ENCODE data around the gene WWOX.

WWOX gene

DNA sequence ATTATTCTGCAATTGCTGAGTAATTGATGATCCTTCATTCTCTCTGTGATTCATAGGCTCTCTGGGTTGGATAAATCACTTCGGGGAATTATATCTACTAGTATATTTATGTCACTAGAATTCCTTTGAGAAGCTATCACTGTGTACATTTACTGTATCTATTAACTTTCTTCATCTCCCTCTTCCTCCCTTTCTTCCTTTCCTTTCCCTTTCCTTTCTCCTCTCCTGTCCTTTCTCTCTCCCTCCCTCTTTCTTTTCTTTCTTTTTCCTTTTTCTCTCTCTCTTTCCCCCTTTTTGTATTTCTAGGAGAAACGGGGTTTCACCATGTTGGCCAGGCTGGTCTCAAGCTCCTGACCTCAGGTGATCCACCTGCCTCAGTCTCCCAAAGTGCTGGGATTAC, 711.8 kb downstream of the WWOX start:
- Histone ChIP-seq H3K4me3 (no peak overlapping the region), H3K27ac (no peak overlapping the region), H3K4me1 (peaks cover 0 to 15% (median 5%) of the 10 kb centered on the region in 4 donors), H3K9me3 (peaks cover 0 to 5% (median 0%) of the 10 kb centered on the region in 3 donors), H3K27me3 (no peaks in the 10 kb centered on the region), H3K36me3 (no peaks in the 10 kb centered on the region)
- TF ChIP-seq, protein P1, sequence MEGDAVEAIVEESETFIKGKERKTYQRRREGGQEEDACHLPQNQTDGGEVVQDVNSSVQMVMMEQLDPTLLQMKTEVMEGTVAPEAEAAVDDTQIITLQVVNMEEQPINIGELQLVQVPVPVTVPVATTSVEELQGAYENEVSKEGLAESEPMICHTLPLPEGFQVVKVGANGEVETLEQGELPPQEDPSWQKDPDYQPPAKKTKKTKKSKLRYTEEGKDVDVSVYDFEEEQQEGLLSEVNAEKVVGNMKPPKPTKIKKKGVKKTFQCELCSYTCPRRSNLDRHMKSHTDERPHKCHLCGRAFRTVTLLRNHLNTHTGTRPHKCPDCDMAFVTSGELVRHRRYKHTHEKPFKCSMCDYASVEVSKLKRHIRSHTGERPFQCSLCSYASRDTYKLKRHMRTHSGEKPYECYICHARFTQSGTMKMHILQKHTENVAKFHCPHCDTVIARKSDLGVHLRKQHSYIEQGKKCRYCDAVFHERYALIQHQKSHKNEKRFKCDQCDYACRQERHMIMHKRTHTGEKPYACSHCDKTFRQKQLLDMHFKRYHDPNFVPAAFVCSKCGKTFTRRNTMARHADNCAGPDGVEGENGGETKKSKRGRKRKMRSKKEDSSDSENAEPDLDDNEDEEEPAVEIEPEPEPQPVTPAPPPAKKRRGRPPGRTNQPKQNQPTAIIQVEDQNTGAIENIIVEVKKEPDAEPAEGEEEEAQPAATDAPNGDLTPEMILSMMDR (IDR thresholded peaks at IDR 0.05) = no peak
- intact Hi-C loops (cut with DNase I; ENCODE audit: low total_unique reads) = no loop called here
- DNase-seq = no peak

DNA sequence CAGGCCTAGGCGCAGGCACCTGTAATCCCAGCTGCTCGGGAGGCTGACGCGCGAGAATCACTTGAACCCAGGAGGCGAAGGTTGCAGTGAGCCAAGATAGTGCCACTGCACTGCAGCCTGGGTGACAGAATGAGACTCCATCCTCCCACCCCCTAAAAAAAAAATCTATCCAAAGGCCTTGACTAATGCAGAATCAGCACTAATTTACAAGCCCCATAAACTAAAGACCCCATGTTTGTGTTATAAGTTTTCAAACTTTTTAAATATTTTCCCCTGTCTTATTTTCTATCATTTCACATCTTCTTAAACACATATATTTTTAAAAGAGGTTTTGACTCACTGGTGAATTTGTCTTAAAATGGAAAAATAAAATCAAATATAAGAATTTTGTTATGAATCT, 713.1 kb downstream of the WWOX start:
- H3K4me3 ChIP-seq = no peak overlapping the region
- TF ChIP-seq, protein P1 (IDR thresholded peaks at IDR 0.05) = no peak
- no peaks in the 10 kb centered on the region for H3K36me3 ChIP-seq
- H3K4me1 ChIP-seq = peaks cover 0 to 28% (median 15%) of the 10 kb centered on the region in 4 donors
- no peaks in the 10 kb centered on the region for H3K27me3 ChIP-seq
- no peaks in the 10 kb centered on the region for H3K9me3 ChIP-seq
- no peak overlapping the region for H3K27ac ChIP-seq
- no peak for DNase-seq
- intact Hi-C loops (cut with DNase I; ENCODE audit: low total_unique reads) = no loop called here

DNA sequence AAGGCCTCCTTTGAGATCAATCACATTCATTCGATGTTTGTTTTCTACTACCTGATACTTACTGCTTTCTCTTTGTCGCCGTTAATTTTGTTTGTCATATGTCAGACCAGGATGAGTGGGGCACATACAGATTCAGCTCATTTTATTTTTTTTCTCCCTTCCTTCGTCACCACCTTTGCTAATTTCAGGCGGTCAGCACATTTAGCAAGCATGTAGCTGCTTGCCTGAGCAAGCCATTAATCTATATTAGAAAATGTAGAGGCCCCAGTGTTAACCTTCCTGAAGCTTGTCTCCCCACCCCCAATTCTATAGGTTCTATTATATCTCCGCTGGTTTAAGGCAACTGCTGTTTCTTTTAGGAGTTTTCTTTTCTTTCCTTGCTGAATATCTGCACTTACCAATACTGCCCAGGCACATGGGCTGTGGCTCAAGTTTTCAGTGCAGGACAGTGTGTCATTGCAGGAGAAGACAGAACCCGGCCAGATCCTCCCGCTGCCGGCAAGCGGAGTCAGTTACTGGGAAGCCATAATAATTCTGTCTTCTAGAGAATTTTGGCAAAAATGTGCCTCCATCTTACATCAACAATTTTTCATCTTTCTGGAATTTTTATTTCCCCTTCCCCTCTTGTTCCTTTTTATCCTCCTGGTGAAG, 714.3 kb downstream of the WWOX start:
- no peaks in the 10 kb centered on the region for H3K9me3 ChIP-seq
- no peaks in the 10 kb centered on the region for H3K36me3 ChIP-seq
- intact Hi-C loops (cut with DNase I; ENCODE audit: low total_unique reads) = no loop called here
- H3K27ac ChIP-seq = no peak overlapping the region
- H3K27me3 ChIP-seq = no peaks in the 10 kb centered on the region
- TF ChIP-seq, protein P1 (IDR thresholded peaks at IDR 0.05) = no peak
- no peak overlapping the region for H3K4me3 ChIP-seq
- peaks cover 0 to 39% (median 24%) of the 10 kb centered on the region in 4 donors for H3K4me1 ChIP-seq
- no peak for DNase-seq

DNA sequence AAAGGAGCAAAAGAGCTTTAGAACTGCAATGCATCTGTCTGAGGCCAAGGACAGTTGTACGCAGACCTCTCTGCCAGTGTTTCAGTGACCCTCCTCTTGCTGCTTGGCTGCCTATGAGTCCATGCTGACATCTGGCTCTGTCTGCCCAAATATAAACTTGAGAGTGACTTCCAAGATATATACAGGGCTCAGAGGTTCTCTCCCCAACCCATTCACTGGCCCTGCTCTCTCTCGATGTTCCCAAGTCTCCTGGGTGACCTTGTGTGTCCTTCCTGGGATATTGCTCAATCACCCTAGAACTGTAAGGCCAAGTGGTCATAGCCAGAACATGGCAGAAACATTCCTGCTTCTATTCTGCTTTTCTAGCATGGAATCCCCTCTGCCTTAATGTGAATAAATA, 716.3 kb downstream of the WWOX start:
- intact Hi-C loops (cut with DNase I; ENCODE audit: low total_unique reads) = no loop called here
- H3K27ac ChIP-seq = peak overlapping the region; percentile 40 to 68

DNA sequence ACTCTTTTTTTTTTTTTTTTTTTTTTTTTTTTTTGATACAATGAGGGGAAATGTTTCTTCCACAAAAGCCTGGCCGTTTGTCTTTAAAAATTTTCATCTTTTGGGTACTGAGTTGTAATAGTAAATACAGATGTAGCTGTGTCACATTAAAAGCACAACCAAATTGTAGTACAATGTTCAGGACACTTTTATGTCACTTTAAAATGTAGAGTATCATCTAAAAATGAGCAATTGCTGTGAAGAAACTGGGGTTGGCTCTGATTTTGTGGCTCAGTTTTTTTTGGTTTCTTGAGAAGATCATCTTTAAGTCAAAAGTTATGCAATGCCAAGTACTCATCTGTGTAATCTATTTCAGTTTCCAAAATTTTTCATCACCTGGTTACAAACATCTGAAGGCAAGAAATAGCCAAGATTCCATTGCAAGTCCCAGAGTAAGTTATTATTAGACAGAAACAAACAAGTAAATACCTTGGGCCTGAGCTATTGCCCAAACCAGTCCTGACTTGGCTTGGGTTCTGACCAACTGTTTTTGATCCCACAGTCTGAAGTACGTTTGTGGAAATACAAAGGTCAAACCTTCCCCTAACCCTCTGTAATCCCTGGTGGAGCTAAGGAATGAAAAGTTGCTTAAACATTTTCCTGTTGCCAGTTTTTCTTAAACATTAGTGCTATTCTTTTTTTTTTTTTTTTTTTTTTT, 717.2 kb downstream of the WWOX start:
- H3K36me3 ChIP-seq = no peaks in the 10 kb centered on the region
- H3K27me3 ChIP-seq = no peaks in the 10 kb centered on the region
- H3K4me3 ChIP-seq = no peak overlapping the region
- intact Hi-C loops (cut with DNase I; ENCODE audit: low total_unique reads) = no loop called here
- peak overlapping the region; percentile 40 to 68 for H3K27ac ChIP-seq
- no peaks in the 10 kb centered on the region for H3K9me3 ChIP-seq
- peaks cover 0 to 39% (median 24%) of the 10 kb centered on the region in 4 donors for H3K4me1 ChIP-seq
- peak in 1 of 2 donors; percentile 45 for DNase-seq
- TF ChIP-seq, protein P1 (IDR thresholded peaks at IDR 0.05) = no peak

More for the DNA sequence above, 716.3 kb downstream of the WWOX start:
- Histone ChIP-seq H3K9me3 (no peaks in the 10 kb centered on the region), H3K4me3 (no peak overlapping the region), H3K36me3 (no peaks in the 10 kb centered on the region), H3K27me3 (no peaks in the 10 kb centered on the region), H3K4me1 (peaks cover 0 to 39% (median 24%) of the 10 kb centered on the region in 4 donors)
- TF ChIP-seq, protein P1 (IDR thresholded peaks at IDR 0.05) = no peak
- DNase-seq = peak in 1 of 2 donors; percentile 30

All from tibial artery (tissue), 4 donors.